ENCODE data around the gene NR3C2.

NR3C2 gene

DNA sequence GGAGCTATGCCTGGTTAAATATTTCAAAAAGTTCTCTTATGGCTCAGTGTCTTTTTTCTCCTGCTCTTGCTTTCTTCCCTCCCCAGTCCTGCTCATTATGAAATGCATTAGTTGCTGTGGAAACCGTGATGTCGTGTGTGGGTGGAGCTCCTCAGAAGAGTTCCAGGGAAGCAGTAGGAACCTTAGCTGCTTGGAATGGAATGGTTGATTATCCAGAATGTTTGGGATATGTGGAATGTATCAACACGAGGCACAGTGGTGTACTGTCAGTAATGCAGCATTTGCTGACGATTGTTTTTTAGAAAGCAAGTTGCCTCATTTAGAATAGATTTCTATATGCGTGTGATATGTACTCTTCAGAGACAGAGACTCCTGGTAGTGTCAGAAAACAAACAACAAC lies 377.1 kb downstream of the NR3C2 start:
- peak; percentile 14 for DNase-seq

DNA sequence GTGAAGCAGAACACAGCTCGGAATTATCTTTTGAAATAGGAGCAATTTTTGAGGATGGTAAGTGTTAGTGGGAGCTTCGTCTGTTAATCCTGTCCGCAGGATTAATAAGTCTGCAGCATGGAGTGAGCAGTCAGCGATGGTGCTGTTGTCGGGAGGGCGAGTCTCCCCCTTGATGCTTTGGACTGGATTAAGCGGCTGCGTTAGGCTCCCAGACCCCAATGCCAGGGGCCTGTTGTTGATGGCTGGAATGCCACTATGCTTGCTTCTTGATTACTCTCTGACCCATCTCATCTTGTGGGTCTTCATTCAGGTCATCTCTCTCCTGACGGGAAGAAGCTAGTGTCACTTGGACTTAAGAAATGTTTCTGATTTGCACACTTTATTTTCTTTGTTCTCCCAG lies 377.8 kb downstream of the NR3C2 start:
- no peak for DNase-seq

DNA sequence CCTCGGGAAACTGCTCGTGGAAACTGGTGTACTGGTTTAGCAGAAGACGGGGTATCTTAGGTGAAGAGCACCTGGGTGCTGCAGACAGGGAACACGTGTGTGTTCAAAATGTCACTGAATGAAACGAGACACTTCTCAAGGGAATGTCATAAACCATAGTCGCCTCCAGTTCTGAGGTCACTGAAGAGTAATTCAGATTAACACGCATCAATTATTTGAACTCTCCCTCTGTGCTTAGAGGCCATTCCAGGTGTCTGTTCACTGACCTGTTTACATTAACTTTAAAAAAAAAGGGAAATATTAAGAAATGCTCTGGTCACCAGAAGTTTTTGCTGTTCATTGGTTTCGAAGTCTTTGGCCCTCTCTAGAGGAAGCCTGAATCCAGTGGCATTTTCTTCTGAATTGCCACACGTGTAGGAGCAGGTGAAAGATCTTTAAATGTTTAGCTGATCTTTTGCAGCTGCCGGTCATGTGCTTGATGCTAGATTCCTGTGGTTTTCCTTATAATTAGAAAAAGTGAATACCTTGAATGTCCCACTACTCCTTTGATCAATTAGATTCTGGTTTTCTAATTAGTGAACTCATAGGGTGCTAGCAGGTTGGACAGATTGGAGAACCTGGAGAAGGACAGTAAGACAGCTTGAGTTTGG lies 379.8 kb downstream of the NR3C2 start:
- DNase-seq: no peak

GRCh38 chr4:148061795-148062194 lies 380.4 kb downstream of the NR3C2 start:
- no peak for DNase-seq

DNA sequence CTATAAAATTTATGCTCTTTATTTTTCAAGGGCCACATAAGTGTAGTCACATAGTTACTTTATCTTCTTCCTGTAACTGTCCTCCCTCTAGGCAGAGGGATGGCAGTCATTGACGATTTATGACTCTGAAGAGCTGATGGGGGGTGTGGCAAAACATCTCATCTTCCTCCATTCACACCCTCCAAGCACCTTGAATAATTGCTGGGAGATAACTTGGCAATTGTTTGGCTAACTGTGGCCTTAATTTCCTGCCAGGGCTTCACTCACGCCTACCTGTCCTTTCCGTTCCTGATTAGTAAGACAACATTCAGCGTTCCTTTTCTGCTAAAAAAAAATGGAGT lies 381.1 kb downstream of the NR3C2 start:
- no peak for DNase-seq

- DNase-seq: no peak
These were observed 381.7 kb downstream of the NR3C2 start for GRCh38 chr4:148060264-148061140.

DNA sequence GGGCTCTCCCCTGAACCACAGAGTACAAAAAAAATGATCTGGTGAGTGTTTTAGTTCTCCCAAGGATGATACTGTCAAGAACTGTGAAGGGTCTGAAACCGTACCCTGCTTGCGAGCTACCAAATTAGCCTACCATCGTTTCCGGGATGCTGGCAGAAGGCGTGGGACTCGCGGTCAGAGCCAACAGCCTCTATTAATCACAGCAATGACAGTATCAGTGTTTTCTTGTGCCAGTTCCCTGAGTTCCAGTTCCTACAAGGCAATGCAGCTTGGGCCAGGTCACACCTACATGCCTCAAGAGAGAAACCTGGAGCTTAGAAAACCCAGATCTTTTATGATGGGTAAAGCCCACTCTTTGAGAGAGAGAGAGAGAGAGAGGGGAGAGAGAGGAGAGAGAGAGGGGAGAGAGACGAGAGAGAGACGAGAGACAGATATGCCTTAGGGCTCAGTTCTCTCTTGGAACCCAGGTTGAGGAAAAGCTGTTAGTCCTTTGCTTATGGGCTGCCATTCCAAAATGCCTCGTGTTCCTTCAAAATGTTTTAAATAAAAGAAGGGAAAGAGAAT lies 382.5 kb downstream of the NR3C2 start:
- DNase-seq: no peak

DNA sequence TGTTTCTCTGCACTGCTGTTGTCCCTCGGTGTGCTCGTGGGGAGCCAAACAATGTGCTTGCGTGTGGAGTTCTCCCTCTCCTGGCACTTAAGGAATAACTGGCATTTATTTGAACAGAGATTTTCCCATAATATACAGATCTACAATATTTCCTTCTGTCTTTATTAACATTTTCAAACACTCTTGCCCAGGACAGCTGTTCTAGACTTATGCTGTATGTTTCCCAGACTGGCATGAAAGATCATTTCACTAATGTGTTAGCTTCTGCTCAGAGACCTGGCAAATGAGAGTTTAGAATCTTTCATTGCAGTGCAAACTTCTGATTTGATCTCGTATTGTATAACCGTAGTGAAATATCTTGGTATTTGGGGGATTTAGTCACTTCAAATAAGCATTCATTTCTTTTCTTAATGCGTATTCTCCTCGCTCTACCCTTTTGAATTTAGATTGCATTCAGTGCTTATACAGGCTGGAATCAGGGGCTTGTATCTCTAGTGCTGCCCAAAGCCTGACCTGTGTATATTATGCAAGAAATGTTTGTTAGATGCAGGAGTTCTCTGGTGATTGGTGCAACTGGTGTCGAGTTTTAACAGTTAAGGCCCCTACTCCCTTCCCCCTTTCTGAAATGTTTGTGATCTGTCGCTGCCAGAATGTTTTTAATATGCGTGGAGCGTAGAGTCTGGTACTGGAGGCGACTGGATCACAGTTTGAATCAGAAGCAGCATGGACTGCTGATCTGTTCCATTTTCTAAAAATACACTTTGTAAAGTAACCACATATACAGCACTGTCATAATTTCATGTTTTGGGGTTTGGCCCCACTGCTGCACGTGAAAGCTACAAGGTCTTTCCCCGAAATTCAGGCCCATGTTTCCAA lies 384.0 kb downstream of the NR3C2 start:
- no peak for DNase-seq

DNA sequence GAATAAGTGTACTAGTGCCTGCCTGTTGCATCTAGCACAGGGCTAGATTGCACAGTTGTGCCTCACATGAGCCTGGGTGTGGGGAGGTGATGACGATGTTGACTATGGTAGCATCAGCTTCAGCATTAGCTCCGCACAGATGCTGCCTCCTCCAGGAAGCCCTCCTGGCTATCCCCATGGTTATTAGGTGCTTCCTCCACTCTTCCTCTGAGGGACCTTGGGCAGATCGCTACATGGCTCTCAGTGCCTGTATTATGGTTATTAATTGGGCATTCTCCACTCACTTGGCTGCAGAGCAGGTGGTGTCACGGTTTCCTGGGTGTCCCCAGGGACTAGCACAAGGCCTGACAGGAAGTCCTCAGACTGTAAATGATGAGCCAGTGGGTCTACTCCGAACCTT lies 384.7 kb downstream of the NR3C2 start:
- no peak for DNase-seq

- no peak for DNase-seq
These were observed 385.3 kb downstream of the NR3C2 start for GRCh38 chr4:148056879-148057278.

DNA sequence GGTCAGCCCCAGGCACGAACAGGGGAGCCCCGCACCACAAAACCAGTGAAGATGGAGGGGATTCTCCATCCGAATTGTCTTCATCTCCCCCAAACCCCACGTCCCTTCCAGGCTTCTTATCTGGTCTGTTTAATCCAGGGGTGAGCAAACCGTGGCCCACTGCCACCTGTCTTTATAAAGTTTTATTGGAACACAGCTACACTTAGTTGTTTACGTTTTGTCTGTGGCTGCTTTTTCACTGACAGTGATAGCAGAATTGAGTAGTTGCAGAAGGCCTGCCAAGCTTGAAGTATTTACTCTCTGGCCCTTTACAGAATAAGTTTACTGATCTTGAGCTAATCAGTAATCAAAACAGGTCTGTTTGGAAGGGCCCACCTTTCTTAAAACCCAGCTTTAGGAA lies 386.4 kb downstream of the NR3C2 start:
- DNase-seq: no peak

DNA sequence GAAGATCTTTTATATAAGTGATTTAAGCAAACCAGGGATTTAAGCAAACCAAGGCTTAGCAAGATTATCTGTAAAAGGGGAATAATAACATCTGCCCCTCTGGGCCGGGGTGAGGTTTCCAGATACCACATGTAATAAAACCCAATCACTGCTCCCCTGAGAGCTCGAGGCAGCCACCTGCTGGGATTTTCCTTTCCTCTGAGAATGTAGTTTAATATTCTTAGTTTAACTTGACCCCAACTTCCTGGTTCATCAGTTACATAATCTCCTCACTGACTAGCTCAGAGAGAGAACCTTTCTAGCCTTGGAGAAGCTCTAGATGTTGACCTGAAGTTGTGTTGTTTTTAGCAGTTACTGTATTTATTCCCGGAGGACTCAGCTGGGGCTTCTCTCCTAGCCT lies 387.9 kb downstream of the NR3C2 start:
- DNase-seq: no peak

GRCh38 chr4:148053298-148054003 lies 388.8 kb downstream of the NR3C2 start:
- DNase-seq: no peak

DNA sequence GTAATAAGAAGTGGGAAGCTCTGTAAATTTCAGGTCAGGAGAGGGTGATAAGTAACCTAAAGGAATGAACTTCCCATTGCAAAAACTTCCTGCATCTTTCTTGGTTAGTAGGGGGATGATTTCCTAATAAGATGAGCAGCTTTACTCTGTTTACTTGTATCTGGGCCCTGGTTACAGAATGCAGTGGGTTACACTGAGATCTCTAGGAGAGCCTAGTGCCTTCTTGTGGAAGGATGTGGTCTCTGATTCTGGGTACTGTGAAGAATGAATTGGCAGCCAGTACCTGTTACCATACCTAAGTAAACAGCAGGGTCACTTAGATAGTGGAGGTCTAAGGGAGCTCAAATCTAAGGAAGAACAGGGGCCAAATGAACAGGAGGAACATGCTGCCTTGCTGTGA lies 389.8 kb downstream of the NR3C2 start:
- DNase-seq: no peak

- no peak for DNase-seq
These were observed 390.8 kb downstream of the NR3C2 start for GRCh38 chr4:148051403-148051802.

DNA sequence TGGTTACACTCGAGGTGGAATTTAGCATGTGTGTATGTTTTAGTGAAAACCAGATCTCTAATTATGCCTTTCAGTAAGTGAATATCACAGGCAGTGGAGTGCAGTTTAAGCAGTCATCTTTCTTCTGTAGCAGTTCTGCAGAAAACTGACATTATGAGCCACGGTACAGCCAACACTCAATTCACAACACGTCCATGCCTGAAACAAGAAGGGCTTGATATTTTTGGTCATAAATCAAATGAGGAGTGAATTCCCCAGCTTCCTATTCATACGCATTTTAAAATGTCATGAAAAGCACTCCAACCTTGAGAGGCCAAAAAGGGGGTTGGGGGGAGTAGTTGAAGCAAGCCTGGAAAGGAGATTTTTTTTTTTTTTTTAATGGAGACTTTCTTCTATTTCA lies 393.6 kb downstream of the NR3C2 start:
- DNase-seq: no peak

- DNase-seq: no peak
These were observed 397.3 kb downstream of the NR3C2 start for GRCh38 chr4:148044912-148045352.

GRCh38 chr4:148044089-148044911 lies 397.9 kb downstream of the NR3C2 start:
- no peak for DNase-seq

DNA sequence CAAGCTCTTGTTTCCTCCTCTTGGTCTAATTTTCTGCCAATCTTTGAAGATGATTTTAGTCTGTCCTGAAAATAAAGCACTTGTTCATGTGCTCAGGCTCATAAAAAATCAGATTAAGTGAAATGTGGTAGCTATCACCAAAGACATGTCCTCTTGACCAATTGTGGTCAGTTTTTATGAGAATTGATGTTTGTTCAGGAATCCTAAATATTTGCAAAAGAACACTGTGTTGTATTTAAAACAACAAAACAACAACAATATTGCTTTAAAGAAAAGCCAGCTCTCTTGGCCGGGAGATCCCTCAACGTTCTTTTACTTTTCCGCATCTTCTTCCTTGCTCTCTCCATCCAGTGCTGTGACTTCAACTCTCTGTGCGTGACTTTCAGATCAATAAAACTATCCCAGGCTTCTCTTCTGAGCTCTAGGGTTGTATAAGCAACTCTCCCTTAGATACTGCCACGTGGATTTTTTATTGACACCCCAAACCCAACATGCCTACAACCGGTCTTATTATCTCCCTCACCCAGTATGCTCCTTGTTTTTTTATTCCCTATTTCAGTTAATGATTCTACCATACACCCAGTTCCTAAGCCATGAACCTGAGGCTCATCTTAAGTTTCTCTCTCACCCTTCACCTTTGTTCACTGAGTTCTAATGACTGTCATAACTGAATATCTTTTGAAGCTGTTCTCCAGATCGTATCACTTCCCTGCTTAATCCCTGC lies 400.4 kb downstream of the NR3C2 start:
- no peak for DNase-seq

GRCh38 chr4:148034813-148035212 lies 407.4 kb downstream of the NR3C2 start:
- no peak for DNase-seq

Data from amniotic stem cell (primary cell).